ENCODE measurements around the gene PTDSS2. TPM values are rescaled to one million over a fixed set of nuclear protein-coding genes. Genes with fewer than 3 reads are reported as not detected.

The PTDSS2 gene
- total and polyA plus RNA-seq, 2 of the 13 experiments (the other 11 are each of a cell fraction or from before 2014, with no cell fraction given) = 21.7 to 26.4 TPM

DNA sequence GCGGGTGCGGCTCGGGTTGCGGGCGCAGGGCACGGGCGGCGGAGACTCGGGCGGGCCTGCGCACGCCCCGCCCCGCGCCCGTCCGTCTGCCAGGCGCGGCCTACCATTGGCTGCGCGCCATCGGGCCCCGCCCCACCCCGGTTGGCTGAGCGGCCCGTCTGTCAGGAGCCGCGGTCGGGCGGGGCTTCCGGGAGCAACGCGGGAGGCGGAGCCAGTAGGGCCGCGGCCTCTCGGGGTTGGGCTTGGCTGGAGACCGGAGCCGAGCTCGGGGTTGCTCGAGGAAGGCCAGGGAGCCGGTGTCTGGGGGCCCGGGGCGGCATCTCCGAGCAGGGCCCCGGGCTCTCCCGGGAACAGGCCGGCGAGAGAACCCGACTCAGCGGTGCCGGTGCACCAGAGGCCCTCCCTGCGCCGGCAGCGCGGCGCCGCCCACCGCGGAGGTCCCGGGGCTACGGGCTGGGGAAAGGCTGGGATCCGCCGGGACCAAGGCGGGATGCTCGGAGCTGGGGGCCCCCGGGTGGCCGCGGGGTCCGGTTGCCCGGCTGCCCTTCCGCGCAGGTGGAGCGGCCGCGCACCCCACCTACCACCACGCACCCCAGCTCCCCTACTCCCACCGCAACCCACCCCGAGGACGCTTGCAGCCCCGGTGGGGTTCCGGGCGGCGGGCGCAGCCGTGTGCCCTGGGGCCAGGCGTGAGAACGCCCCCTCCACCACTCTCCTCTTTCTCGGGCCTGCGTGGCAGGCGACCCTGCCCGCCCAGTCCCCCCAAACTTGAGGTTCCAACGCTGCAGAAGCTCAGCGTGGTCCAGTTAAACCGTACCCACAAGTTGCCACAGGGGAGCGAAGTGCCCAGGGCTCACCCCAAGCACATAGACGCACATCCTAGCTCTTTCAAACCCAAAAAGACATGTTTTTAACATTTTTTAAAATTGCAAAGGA, 85.7 kb downstream of the PTDSS2 start, which contains the start of gene HRAS (continued):
- TF ChIP-seq ARNT (IDR thresholded peaks at IDR 0.05) = no peak
- TF ChIP-seq NFIC (IDR thresholded peaks at IDR 0.05; ENCODE audit: low read length) = no peak
- no peak; the same call in none of the 2 replicates for TF ChIP-seq MEIS2 (CRISPR knock-in tag; IDR thresholded peaks at IDR 0.05)
- no peak for TF ChIP-seq IKZF4 (CRISPR knock-in tag; IDR thresholded peaks at IDR 0.05; ENCODE audit: borderline replicate concordance, low read depth, not compliant biosample characterization)
- TF ChIP-seq SMARCC2 (IDR thresholded peaks at IDR 0.05) = no peak
- TF ChIP-seq ZNF589 (CRISPR knock-in tag; conservative IDR thresholded peaks at IDR 0.05) = no peak
- TF ChIP-seq, protein P1, sequence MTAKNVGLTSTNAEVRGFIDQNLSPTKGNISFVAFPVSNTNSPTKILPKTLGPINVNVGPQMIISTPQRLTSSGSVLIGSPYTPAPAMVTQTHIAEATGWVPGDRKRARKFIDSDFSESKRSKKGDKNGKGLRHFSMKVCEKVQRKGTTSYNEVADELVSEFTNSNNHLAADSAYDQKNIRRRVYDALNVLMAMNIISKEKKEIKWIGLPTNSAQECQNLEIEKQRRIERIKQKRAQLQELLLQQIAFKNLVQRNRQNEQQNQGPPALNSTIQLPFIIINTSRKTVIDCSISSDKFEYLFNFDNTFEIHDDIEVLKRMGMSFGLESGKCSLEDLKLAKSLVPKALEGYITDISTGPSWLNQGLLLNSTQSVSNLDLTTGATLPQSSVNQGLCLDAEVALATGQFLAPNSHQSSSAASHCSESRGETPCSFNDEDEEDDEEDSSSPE (CRISPR knock-in tag; IDR thresholded peaks at IDR 0.05) = peak; percentile 54
- TF ChIP-seq ZNF367 (CRISPR knock-in tag; IDR thresholded peaks at IDR 0.05; ENCODE audit: borderline replicate concordance) = no peak; the same call in 1 of the 2 replicates
- TF ChIP-seq FIP1L1 (IDR thresholded peaks at IDR 0.05; ENCODE audit: borderline replicate concordance, insufficient read depth, low read depth, low read length) = no peak
- TF ChIP-seq, protein P2, sequence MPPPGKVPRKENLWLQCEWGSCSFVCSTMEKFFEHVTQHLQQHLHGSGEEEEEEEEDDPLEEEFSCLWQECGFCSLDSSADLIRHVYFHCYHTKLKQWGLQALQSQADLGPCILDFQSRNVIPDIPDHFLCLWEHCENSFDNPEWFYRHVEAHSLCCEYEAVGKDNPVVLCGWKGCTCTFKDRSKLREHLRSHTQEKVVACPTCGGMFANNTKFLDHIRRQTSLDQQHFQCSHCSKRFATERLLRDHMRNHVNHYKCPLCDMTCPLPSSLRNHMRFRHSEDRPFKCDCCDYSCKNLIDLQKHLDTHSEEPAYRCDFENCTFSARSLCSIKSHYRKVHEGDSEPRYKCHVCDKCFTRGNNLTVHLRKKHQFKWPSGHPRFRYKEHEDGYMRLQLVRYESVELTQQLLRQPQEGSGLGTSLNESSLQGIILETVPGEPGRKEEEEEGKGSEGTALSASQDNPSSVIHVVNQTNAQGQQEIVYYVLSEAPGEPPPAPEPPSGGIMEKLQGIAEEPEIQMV (CRISPR knock-in tag; IDR thresholded peaks at IDR 0.05; ENCODE audit: low read depth) = no peak
- no peak for TF ChIP-seq HNRNPH1 (optimal IDR thresholded peaks at IDR 0.05; ENCODE audit: low read depth, low read length)
- TF ChIP-seq, protein P3, sequence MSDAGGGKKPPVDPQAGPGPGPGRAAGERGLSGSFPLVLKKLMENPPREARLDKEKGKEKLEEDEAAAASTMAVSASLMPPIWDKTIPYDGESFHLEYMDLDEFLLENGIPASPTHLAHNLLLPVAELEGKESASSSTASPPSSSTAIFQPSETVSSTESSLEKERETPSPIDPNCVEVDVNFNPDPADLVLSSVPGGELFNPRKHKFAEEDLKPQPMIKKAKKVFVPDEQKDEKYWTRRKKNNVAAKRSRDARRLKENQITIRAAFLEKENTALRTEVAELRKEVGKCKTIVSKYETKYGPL (CRISPR knock-in tag; IDR thresholded peaks at IDR 0.05) = no peak
- TF ChIP-seq PHF8 (CRISPR knock-in tag; IDR thresholded peaks at IDR 0.05) = peak; percentile 75
- TF ChIP-seq, protein P4, sequence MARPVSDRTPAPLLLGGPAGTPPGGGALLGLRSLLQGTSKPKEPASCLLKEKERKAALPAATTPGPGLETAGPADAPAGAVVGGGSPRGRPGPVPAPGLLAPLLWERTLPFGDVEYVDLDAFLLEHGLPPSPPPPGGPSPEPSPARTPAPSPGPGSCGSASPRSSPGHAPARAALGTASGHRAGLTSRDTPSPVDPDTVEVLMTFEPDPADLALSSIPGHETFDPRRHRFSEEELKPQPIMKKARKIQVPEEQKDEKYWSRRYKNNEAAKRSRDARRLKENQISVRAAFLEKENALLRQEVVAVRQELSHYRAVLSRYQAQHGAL (CRISPR knock-in tag; IDR thresholded peaks at IDR 0.05; ENCODE audit: not compliant biosample characterization) = peak; percentile 73
- TF ChIP-seq ZNF567 (CRISPR knock-in tag; IDR thresholded peaks at IDR 0.05; ENCODE audit: borderline replicate concordance) = 0 out of 2 replicates have a peak, but pooled peaks have one; percentile 42
- TF ChIP-seq, protein P5, sequence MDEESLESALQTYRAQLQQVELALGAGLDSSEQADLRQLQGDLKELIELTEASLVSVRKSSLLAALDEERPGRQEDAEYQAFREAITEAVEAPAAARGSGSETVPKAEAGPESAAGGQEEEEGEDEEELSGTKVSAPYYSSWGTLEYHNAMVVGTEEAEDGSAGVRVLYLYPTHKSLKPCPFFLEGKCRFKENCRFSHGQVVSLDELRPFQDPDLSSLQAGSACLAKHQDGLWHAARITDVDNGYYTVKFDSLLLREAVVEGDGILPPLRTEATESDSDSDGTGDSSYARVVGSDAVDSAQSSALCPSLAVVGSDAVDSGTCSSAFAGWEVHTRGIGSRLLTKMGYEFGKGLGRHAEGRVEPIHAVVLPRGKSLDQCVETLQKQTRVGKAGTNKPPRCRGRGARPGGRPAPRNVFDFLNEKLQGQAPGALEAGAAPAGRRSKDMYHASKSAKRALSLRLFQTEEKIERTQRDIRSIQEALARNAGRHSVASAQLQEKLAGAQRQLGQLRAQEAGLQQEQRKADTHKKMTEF (CRISPR knock-in tag; IDR thresholded peaks at IDR 0.05) = peak; percentile 51; the same call in 1 of the 2 replicates
- TF ChIP-seq ZNF709 (CRISPR knock-in tag; IDR thresholded peaks at IDR 0.05) = peak; percentile 82; the same call in 1 of the 2 replicates
